GM12878 (cell line): ENCODE data around the gene TPGS2. TPM values are rescaled to one million over a fixed set of nuclear protein-coding genes. Genes with fewer than 3 reads are reported as not detected.

Experiments
- ATAC-seq: fragments of 200-7000 bp; cut with Tn5 transposase; 3 replicates; pipeline ENCODE4 v1.9.1; 2020; ENCODE audit warnings: mild to moderate bottlenecking, moderate library complexity
- BruUV-seq: library from RNA; stranded (reverse); fragments of 400-500 nt; replicated peaks from 2 replicates; lab custom pipeline; 2021; lab: Mats Ljungman, UMichigan
- CTCF ChIA-PET: fragments of 300-600 bp; sonication (Branson Sonifier 250); formaldehyde crosslinking; extraction: SDS; loops from one replicate; lab custom pipeline; 2021; ENCODE audit warnings: inconsistent platforms; lab: Yijun Ruan, JAX
- POLR2A ChIA-PET: fragments of 350-600 bp; formaldehyde crosslinking; extraction: SDS; loops from one replicate; lab custom pipeline; 2021; ENCODE audit warnings: inconsistent platforms; lab: Charles Lee
- RAD21 ChIA-PET: fragments of 300-600 bp; sonication (Branson Sonifier 250); formaldehyde crosslinking; loops from one replicate; lab custom pipeline; 2023; ENCODE audit warnings: antibody characterized with exemption; ENCODE audit not compliant: unreplicated experiment; lab: Charles Lee
- SMC1A ChIA-PET: fragments of 300-600 bp; sonication (Branson Sonifier 250); formaldehyde crosslinking; loops from one replicate; lab custom pipeline; 2023; ENCODE audit not compliant: unreplicated experiment, uncharacterized antibody; lab: Charles Lee
- DNase-seq: peaks from one replicate; pipeline ENCODE4 v3.0.0-alpha.2; 2011; ENCODE audit warnings: low read depth, low spot score
- FAIRE-seq: peaks from 3 replicates; lab custom pipeline; 2011; peaks lifted over from hg19 to GRCh38; lab: Jason Lieb, UNC
- H2AFZ ChIP-seq: 2 replicates; pipeline ENCODE4 v1.6.0; 2011; ENCODE audit warnings: low read depth, low read length, control low read depth; ENCODE audit not compliant: control insufficient read depth
- H3K27ac ChIP-seq: 2 replicates; pipeline ENCODE4 v1.5.1; 2011; ENCODE audit warnings: control low read depth; ENCODE audit not compliant: control insufficient read depth, insufficient read depth
- H3K27me3 ChIP-seq, 2 experiments: replicated peaks in 1 of 2; 2 replicates each; pipeline versions ENCODE4 v1.6.0 to v1.6.1; 2011; ENCODE audit warnings: low read length in 1 of 2; ENCODE audit not compliant: control insufficient read depth in 2 of 2, insufficient read depth in 2 of 2
- H3K36me3 ChIP-seq, 2 experiments: 2 replicates each; pipeline ENCODE4 v1.5.1; 2011; ENCODE audit warnings: low read length in 1 of 2; ENCODE audit not compliant: control insufficient read depth in 2 of 2, insufficient read depth in 2 of 2
- H3K4me1 ChIP-seq: 2 replicates; pipeline ENCODE4 v1.6.1; 2011; ENCODE audit warnings: mild to moderate bottlenecking, low read length, moderate library complexity, mixed read lengths; ENCODE audit not compliant: control insufficient read depth, insufficient read depth
- H3K4me2 ChIP-seq: 2 replicates; pipeline ENCODE4 v1.6.0; 2011; ENCODE audit warnings: control low read depth; ENCODE audit not compliant: control insufficient read depth, insufficient read depth
- H3K4me3 ChIP-seq: fragments of 200-600 bp; sonication (generic); 2 replicates; pipeline ENCODE4 v1.5.1; 2016
- H3K79me2 ChIP-seq: 2 replicates; pipeline ENCODE4 v1.6.0; 2011; ENCODE audit warnings: low read length; ENCODE audit not compliant: control insufficient read depth, insufficient read depth
- H3K9ac ChIP-seq: 2 replicates; pipeline ENCODE4 v1.8.0; 2011; ENCODE audit warnings: low read length, control low read depth, mixed read lengths; ENCODE audit not compliant: control insufficient read depth, insufficient read depth
- H3K9me3 ChIP-seq: replicated peaks from 3 replicates; pipeline ENCODE4 v1.5.1; 2011; ENCODE audit warnings: mild to moderate bottlenecking, low read length; ENCODE audit not compliant: control insufficient read depth, insufficient read depth
- H4K20me1 ChIP-seq: 2 replicates; pipeline ENCODE4 v1.6.0; 2011; ENCODE audit not compliant: control insufficient read depth, insufficient read depth
- E2F8 ChIP-seq: fragments of 450-650 bp; IDR thresholded peaks from 2 replicates; pipeline ENCODE4 v1.6.1; 2018; ENCODE audit warnings: mild to moderate bottlenecking, low read depth, moderate library complexity; ENCODE audit not compliant: partially characterized antibody
- FOXK2 ChIP-seq: fragments of 450-650 bp; IDR thresholded peaks from 2 replicates; pipeline ENCODE4 v1.6.1; 2017; ENCODE audit warnings: mild to moderate bottlenecking, moderate library complexity
- LARP7 ChIP-seq: fragments of 450-650 bp; IDR thresholded peaks from 2 replicates; pipeline ENCODE4 v1.6.1; 2017; ENCODE audit warnings: mild to moderate bottlenecking
- MEF2A ChIP-seq: IDR thresholded peaks from 2 replicates; pipeline ENCODE4 v1.6.1; 2011; ENCODE audit warnings: low read depth, mild to moderate bottlenecking, low read length, moderate library complexity; ENCODE audit not compliant: insufficient read depth
- MYB ChIP-seq: fragments of 150-350 bp; IDR thresholded peaks from 2 replicates; pipeline ENCODE4 v1.6.1; 2014; ENCODE audit warnings: mild to moderate bottlenecking, low read depth, low read length, borderline replicate concordance
- NR2C2 ChIP-seq: IDR thresholded peaks from 2 replicates; pipeline ENCODE4 v1.6.1; 2011; ENCODE audit warnings: borderline replicate concordance, low read depth; ENCODE audit not compliant: control insufficient read depth, insufficient read length
- POLR2A ChIP-seq: IDR thresholded peaks from 2 replicates; pipeline ENCODE4 v1.6.1; 2011; ENCODE audit warnings: low read depth, mild to moderate bottlenecking, low read length
- RAD21 ChIP-seq: IDR thresholded peaks from 2 replicates; pipeline ENCODE4 v1.6.1; 2011; ENCODE audit warnings: mild to moderate bottlenecking, low read depth, low read length, moderate library complexity; ENCODE audit not compliant: insufficient read depth
- ZNF207 ChIP-seq: fragments of 450-650 bp; IDR thresholded peaks from 2 replicates; pipeline ENCODE4 v1.6.1; 2014; ENCODE audit warnings: antibody characterized with exemption, mild to moderate bottlenecking, borderline replicate concordance
- ZSCAN29 ChIP-seq: fragments of 450-650 bp; IDR thresholded peaks from 2 replicates; pipeline ENCODE4 v1.6.1; 2017; ENCODE audit warnings: mild to moderate bottlenecking, moderate library complexity
- WGBS: methylation state at CpG from one replicate; pipeline ENCODE4 v1.1.6; 2016; ENCODE audit warnings: low lambda C conversion rate; ENCODE audit not compliant: insufficient replicate concordance, insufficient coverage; ENCODE audit errors: missing lambda C conversion rate; 5-methylcytosine and 5-hydroxymethylcytosine counted together
- in situ Hi-C: fragments of 300-500 bp; cut with MboI; formaldehyde crosslinking; loops from 9 replicates; pipeline ENCODE4 v1.14.3; 2018; ENCODE audit warnings: mixed read lengths
- intact Hi-C: fragments of 100-400 bp; cut with micrococcal nuclease; formaldehyde crosslinking; loops from one replicate; pipeline ENCODE4 v1.14.2; 2022; ENCODE audit not compliant: unreplicated experiment
- polyA plus RNA-seq, 11 experiments: library from polyadenylated mRNA; depleted of rRNA in 4 of 11; unstranded in 6 of 11; stranded (reverse) in 5 of 11; fragments of >200 nt; fragmentation: Nextera tagmentation in 4 of 11; fragmentation: Illumina TruSeq in 1 of 11; extraction: Ambion mirVana in 4 of 11; extraction: Trizol in 1 of 11; gene quantifications; 1 replicate in 1 of 11; 2 replicates in 10 of 11; pipeline versions ENCODE4 v1.2.1 to v1.2.3, GENCODE V29; 2011 to 2016; ENCODE audit warnings: inconsistent platforms in 2 of 11, missing spikeins in 2 of 11, low read depth in 1 of 11
- total RNA-seq, 4 experiments: library from RNA; depleted of rRNA in 3 of 4; stranded (reverse); fragments of >200 nt in 3 of 4; fragmentation: Illumina TruSeq in 1 of 4; extraction: Trizol in 1 of 4; gene quantifications; 2 replicates each; pipeline versions ENCODE4 v1.2.1 to v1.2.3, GENCODE V29; 2013 to 2021
- TF ChIP-seq, protein P1 (sequence below): fragments of 450-650 bp; IDR thresholded peaks from 2 replicates; pipeline ENCODE4 v1.6.1; 2017; ENCODE audit warnings: low read depth, mild to moderate bottlenecking, moderate library complexity

The TPGS2 gene
- total and polyA plus RNA-seq, 10 of the 15 experiments (the other 5 are each of a cell fraction or from before 2014, with no cell fraction given), result 39.8 to 181 (median 88.9) TPM

GRCh38 chr18:36831139-36831538 is 2.3 kb upstream of the TPGS2 start:
- Histone ChIP-seq H4K20me1 (no peaks in the 10 kb centered on the region), H3K27me3 (no peaks in the 10 kb centered on the region), H2AFZ (no peak overlapping the region; the same call in 1 of the 2 replicates), H3K79me2 (peaks cover 26% of the 10 kb centered on the region), H3K4me2 (no peak overlapping the region), H3K4me1 (no peaks in the 10 kb centered on the region), H3K36me3 (no peaks in the 10 kb centered on the region), H3K27ac (no peak overlapping the region), H3K9ac (no peak overlapping the region), H3K9me3 (no peaks in the 10 kb centered on the region), H3K4me3 (no peak overlapping the region)
- in situ Hi-C loops (no loop called here), intact Hi-C loops (no loop called here)
- ChIA-PET POLR2A (no interaction called here), RAD21 (no interaction called here), SMC1A (no interaction called here), CTCF (no interaction called here)
- ATAC-seq (no peak), FAIRE-seq (no peak), DNase-seq (no peak)
- TF ChIP-seq MYB, result no peak
- no peak for TF ChIP-seq ZSCAN29
- TF ChIP-seq POLR2A, result no peak
- no peak for TF ChIP-seq NR2C2
- TF ChIP-seq, protein P1, sequence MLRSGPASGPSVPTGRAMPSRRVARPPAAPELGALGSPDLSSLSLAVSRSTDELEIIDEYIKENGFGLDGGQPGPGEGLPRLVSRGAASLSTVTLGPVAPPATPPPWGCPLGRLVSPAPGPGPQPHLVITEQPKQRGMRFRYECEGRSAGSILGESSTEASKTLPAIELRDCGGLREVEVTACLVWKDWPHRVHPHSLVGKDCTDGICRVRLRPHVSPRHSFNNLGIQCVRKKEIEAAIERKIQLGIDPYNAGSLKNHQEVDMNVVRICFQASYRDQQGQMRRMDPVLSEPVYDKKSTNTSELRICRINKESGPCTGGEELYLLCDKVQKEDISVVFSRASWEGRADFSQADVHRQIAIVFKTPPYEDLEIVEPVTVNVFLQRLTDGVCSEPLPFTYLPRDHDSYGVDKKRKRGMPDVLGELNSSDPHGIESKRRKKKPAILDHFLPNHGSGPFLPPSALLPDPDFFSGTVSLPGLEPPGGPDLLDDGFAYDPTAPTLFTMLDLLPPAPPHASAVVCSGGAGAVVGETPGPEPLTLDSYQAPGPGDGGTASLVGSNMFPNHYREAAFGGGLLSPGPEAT, result no peak
- TF ChIP-seq LARP7, result no peak
- TF ChIP-seq RAD21, result no peak
- 75% methylated on average over 1 of the region's 1 CpG for WGBS
- BruUV-seq, result no TSS peak

DNA sequence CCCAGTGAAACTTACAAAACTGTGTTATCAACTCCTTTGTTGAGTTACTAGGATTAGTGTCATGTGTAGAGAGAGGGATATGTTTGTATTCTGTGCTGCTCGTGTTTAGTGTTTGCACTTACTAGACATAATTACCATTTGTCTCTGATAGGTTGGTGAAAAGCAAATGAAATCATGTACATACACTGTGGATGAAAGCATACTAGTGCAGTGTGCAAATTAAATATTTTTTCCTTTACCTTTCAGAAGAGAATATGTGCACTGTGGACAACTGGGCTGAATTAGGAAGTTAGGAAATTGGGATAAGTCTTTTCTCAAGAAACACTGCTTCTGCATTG is 1.3 kb upstream of the TPGS2 start:
- H3K79me2 ChIP-seq, result peaks cover 26% of the 10 kb centered on the region
- no peaks in the 10 kb centered on the region for H4K20me1 ChIP-seq
- H3K4me1 ChIP-seq, result no peaks in the 10 kb centered on the region
- in situ Hi-C loops, result no loop called here
- DNase-seq (no peak), FAIRE-seq (no peak), ATAC-seq (no peak)
- RAD21 ChIA-PET, result no interaction called here
- BruUV-seq, result TSS peak; percentile 65
- SMC1A ChIA-PET, result interaction anchor here (1.5 kb wide), 1 partner anchor 19 kb away, joined by 6 read pairs; no protein-coding TSS in a partner anchor
- no peak overlapping the region for H3K27ac ChIP-seq
- H3K36me3 ChIP-seq, result no peaks in the 10 kb centered on the region
- TF ChIP-seq E2F8, result no peak
- TF ChIP-seq ZNF207, result no peak
- TF ChIP-seq MEF2A, result no peak
- TF ChIP-seq FOXK2, result no peak
- H2AFZ ChIP-seq, result peak overlapping the region; percentile 98
- H3K9me3 ChIP-seq, result no peaks in the 10 kb centered on the region
- CTCF ChIA-PET, result interaction anchor here (1.2 to 1.7 kb wide), 4 partner anchors 9 to 33 kb away, joined by 3 to 9 read pairs (median 5); no protein-coding TSS in a partner anchor
- peak overlapping the region; percentile 75 for H3K4me3 ChIP-seq
- no peaks in the 10 kb centered on the region for H3K27me3 ChIP-seq
- intact Hi-C loops, result no loop called here
- POLR2A ChIA-PET, result no interaction called here
- H3K9ac ChIP-seq, result no peak overlapping the region
- H3K4me2 ChIP-seq, result peak overlapping the region; percentile 92
- 93% methylated on average over 1 of the region's 1 CpG for WGBS
